Osteocyte (in vitro differentiated cells): ENCODE results near the gene ECM1. TPM values are rescaled to one million over a fixed set of nuclear protein-coding genes. Genes with fewer than 3 reads are reported as not detected.

Experiments used
- DNase-seq: peaks from one replicate; pipeline ENCODE4 v3.0.0; 2021; ENCODE audit warnings: mixed read lengths; ENCODE audit not compliant: unreplicated experiment; ENCODE audit errors: extremely low spot score
- H3K27ac Mint-ChIP-seq: one replicate; pipeline ENCODE4 v1.8.0; 2021; ENCODE audit warnings: mild to moderate bottlenecking, mixed read lengths; ENCODE audit not compliant: unreplicated experiment
- H3K27me3 Mint-ChIP-seq: one replicate; pipeline ENCODE4 v1.8.0; 2021; ENCODE audit warnings: mixed read lengths; ENCODE audit not compliant: unreplicated experiment
- H3K36me3 Mint-ChIP-seq: one replicate; pipeline ENCODE4 v1.8.0; 2021; ENCODE audit warnings: mixed read lengths; ENCODE audit not compliant: unreplicated experiment
- H3K4me1 Mint-ChIP-seq: one replicate; pipeline ENCODE4 v1.8.0; 2021; ENCODE audit warnings: mixed read lengths; ENCODE audit not compliant: unreplicated experiment
- H3K4me3 Mint-ChIP-seq: one replicate; pipeline ENCODE4 v1.8.0; 2021; ENCODE audit warnings: mild to moderate bottlenecking, moderate library complexity, mixed read lengths; ENCODE audit not compliant: unreplicated experiment
- H3K9me3 Mint-ChIP-seq: one replicate; pipeline ENCODE4 v1.8.0; 2021; ENCODE audit warnings: mixed read lengths; ENCODE audit not compliant: unreplicated experiment
- total RNA-seq: library from RNA; stranded (reverse); gene quantifications from 2 replicates; pipeline ENCODE4 v1.2.1, GENCODE V29; 2021
- TF ChIP-seq, protein P1 (sequence below): fragments of 200-600 bp; sonication (generic); IDR thresholded peaks from 2 replicates; pipeline ENCODE4 v1.5.0; 2021; ENCODE audit warnings: antibody characterized with exemption, mild to moderate bottlenecking, moderate library complexity

ECM1 gene
- total RNA-seq, 1 donor from 2014 or later: 17.4 TPM

DNA sequence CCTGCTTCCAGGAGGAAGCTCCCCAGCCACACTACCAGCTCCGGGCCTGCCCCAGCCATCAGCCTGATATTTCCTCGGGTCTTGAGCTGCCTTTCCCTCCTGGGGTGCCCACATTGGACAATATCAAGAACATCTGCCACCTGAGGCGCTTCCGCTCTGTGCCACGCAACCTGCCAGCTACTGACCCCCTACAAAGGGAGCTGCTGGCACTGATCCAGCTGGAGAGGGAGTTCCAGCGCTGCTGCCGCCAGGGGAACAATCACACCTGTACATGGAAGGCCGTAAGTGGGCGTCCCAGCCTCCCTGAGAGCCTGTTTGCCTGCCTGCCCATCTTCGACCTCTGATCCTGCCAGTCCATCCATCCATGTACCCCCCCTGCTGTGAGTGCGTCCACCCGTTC, 3.6 kb downstream of the ECM1 start:
- TF ChIP-seq, protein P1, sequence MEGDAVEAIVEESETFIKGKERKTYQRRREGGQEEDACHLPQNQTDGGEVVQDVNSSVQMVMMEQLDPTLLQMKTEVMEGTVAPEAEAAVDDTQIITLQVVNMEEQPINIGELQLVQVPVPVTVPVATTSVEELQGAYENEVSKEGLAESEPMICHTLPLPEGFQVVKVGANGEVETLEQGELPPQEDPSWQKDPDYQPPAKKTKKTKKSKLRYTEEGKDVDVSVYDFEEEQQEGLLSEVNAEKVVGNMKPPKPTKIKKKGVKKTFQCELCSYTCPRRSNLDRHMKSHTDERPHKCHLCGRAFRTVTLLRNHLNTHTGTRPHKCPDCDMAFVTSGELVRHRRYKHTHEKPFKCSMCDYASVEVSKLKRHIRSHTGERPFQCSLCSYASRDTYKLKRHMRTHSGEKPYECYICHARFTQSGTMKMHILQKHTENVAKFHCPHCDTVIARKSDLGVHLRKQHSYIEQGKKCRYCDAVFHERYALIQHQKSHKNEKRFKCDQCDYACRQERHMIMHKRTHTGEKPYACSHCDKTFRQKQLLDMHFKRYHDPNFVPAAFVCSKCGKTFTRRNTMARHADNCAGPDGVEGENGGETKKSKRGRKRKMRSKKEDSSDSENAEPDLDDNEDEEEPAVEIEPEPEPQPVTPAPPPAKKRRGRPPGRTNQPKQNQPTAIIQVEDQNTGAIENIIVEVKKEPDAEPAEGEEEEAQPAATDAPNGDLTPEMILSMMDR: no peak
- H3K36me3 Mint-ChIP-seq: peaks cover 20% of the 10 kb centered on the region
- H3K4me3 Mint-ChIP-seq: no peak overlapping the region

DNA sequence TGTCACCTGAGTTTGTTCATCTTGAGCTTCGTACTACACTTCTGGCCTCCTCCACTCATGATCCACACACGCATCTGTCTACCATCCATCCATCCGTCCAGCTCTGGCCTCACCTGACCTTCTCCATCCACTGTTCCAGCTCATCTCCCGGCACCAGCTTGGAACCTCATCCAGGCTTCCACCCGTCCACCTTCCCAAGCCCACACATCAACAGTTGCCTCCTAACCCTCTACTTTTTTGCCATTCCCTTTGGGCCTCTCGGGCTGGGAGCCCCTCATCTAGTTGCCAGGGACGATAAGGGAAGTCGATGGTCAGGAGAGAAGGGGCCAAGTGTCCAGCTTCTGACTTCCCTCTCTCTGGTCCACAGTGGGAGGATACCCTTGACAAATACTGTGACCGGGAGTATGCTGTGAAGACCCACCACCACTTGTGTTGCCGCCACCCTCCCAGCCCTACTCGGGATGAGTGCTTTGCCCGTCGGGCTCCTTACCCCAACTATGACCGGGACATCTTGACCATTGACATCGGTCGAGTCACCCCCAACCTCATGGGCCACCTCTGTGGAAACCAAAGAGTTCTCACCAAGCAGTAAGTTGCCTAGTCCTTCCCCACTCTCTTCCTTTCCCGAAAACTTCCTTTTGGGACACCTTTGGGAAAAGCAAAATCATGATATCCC, 4.2 kb downstream of the ECM1 start:
- Mint-ChIP-seq H3K4me3 (no peak overlapping the region), H3K27ac (no peak overlapping the region), H3K27me3 (no peaks in the 10 kb centered on the region), H3K4me1 (peaks cover 27% of the 10 kb centered on the region), H3K9me3 (no peaks in the 10 kb centered on the region), H3K36me3 (peaks cover 16% of the 10 kb centered on the region)
- DNase-seq: no peak
- TF ChIP-seq, protein P1: no peak

More for the DNA sequence above, 3.6 kb downstream of the ECM1 start:
- Mint-ChIP-seq H3K27me3 (no peaks in the 10 kb centered on the region), H3K4me1 (peaks cover 30% of the 10 kb centered on the region), H3K27ac (no peak overlapping the region), H3K9me3 (no peaks in the 10 kb centered on the region)
- no peak for DNase-seq

DNA sequence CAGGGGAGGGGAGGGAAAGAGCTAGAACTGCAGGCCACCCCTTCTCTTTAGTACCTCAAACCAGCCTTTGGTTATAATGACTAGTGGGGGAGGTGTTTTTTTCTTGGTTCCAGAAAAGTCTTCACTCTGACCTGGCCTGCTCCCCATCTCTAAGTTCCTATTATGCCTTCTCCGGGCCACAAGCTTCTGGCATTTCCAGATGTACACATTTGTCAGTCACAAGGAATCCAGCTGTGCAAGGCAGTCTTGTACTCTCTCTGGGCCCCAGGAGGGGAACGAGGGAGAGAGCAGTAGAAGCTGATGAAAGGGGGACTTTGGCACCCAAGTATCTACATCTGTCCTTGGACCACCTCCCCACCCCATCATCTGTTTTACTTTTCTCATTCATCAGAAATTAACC, 4.9 kb downstream of the ECM1 start:
- H3K27ac Mint-ChIP-seq: no peak overlapping the region
- TF ChIP-seq, protein P1: no peak
- H3K4me1 Mint-ChIP-seq: peaks cover 23% of the 10 kb centered on the region
- no peaks in the 10 kb centered on the region for H3K27me3 Mint-ChIP-seq
- peaks cover 11% of the 10 kb centered on the region for H3K36me3 Mint-ChIP-seq
- DNase-seq: no peak
- no peak overlapping the region for H3K4me3 Mint-ChIP-seq
- no peaks in the 10 kb centered on the region for H3K9me3 Mint-ChIP-seq

DNA sequence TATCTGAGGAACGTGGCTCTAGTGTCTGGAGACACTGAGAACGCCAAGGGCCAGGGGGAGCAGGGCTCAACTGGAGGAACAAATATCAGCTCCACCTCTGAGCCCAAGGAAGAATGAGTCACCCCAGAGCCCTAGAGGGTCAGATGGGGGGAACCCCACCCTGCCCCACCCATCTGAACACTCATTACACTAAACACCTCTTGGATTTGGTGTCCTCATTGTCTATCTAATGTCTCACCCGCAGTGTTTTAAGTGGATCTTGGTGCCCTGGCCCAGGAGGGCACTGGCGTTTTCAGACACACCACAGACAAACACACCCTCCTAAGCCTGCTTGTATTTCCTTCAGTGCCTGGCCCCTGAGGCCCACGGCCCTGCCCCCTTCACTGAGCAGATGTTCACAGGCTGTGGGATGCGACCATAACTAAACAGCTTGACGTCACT, 5.5 kb downstream of the ECM1 start:
- Mint-ChIP-seq H3K36me3 (peaks cover 11% of the 10 kb centered on the region), H3K27me3 (no peaks in the 10 kb centered on the region), H3K9me3 (no peaks in the 10 kb centered on the region), H3K4me3 (no peak overlapping the region), H3K27ac (no peak overlapping the region), H3K4me1 (peaks cover 18% of the 10 kb centered on the region)
- TF ChIP-seq, protein P1: no peak
- no peak for DNase-seq

DNA sequence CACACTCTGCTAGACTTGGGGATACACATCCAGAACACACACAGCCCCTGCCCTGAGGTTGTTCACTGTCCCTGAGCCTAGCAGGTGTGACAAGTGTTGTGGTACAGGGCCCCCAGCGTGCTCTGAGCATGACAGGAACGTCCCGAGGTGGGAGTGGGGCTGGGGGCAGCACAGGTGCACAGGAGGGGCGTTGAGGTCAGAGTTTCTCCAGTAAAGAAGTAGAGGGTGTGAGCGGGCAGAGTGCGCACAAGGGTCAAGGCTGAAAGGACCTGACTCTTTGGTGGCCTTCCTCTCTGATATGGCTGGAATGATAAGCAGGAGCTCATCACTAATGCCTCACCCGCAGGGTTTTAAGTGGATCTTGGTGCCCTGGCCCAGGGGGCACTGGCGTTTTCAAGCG, 6.4 kb downstream of the ECM1 start:
- DNase-seq: no peak
- Mint-ChIP-seq H3K27ac (no peak overlapping the region), H3K9me3 (no peaks in the 10 kb centered on the region), H3K27me3 (no peaks in the 10 kb centered on the region), H3K4me1 (peaks cover 13% of the 10 kb centered on the region), H3K36me3 (peaks cover 11% of the 10 kb centered on the region), H3K4me3 (peak overlapping the region; percentile 83)
- TF ChIP-seq, protein P1: no peak
